Astrocyte of the spinal cord (primary cell): ENCODE results near the gene VANGL1.

ENCODE experiments used
- DNase-seq: peaks from one replicate; pipeline ENCODE4 v3.0.0; 2011; ENCODE audit warnings: low read depth, low spot score
- H3K4me3 ChIP-seq: 2 replicates; pipeline ENCODE4 v1.5.1; 2011; ENCODE audit warnings: low read depth, mild to moderate bottlenecking, low read length, moderate library complexity
- CTCF ChIP-seq: IDR thresholded peaks from 2 replicates; pipeline ENCODE4 v1.5.1; 2012; ENCODE audit warnings: low read depth, mild to moderate bottlenecking, low read length, inconsistent platforms
- in situ Hi-C: cut with HindIII; loops from 2 replicates; pipeline ENCODE4 v1.10.0; 2017; ENCODE audit warnings: low sequenced_read_pairs

The VANGL1 gene

GRCh38 chr1:115643666-115644065, 1.9 kb downstream of the VANGL1 start:
- no peak for DNase-seq
- TF ChIP-seq CTCF: no peak
- in situ Hi-C loops: no loop called here
- H3K4me3 ChIP-seq: no peak overlapping the region

GRCh38 chr1:115644109-115644508, 2.3 kb downstream of the VANGL1 start:
- in situ Hi-C loops: no loop called here
- no peak overlapping the region for H3K4me3 ChIP-seq
- no peak for DNase-seq
- no peak for TF ChIP-seq CTCF

DNA sequence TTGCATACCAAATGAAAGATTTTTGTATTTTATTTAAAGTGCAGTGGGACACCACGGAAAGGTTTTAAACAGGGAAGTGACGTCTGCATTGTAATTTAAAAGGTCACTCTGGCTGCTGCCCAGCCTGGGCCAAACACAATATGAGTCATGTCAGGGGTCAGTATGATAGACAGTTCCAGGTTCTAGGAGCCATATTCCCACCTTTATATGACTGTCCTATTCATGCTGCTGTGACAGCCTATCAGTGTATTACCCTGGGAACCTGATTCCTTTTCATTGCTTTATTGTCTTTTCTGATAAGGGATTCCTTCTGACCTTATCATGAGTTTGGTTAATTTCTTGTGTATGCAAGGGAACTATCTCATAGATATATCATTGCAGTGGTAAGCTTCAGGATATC, 5.3 kb downstream of the VANGL1 start:
- peak; percentile 26 for DNase-seq
- H3K4me3 ChIP-seq: no peak overlapping the region
- in situ Hi-C loops: no loop called here
- TF ChIP-seq CTCF: no peak

DNA sequence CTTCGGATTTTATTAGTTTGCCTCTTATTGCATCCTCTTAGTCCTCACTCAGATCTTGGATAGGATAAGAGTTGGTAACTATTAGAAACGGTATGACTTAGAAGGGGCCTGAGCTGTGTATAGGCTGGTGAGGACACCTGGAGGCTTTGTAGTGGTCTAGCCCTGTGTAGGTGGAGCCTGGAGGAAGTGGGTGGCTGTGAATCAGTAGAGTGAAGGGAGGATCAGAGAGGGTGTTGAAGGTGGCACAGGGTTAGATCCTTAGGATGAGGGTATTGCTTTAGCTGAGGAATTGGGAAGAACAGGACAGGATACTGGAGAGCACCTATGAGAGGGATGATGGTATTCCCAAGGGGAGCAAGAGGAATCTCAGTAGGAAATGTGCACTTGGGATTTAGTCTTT, 5.7 kb downstream of the VANGL1 start:
- no peak overlapping the region for H3K4me3 ChIP-seq
- no peak for DNase-seq
- in situ Hi-C loops: no loop called here
- TF ChIP-seq CTCF: no peak

DNA sequence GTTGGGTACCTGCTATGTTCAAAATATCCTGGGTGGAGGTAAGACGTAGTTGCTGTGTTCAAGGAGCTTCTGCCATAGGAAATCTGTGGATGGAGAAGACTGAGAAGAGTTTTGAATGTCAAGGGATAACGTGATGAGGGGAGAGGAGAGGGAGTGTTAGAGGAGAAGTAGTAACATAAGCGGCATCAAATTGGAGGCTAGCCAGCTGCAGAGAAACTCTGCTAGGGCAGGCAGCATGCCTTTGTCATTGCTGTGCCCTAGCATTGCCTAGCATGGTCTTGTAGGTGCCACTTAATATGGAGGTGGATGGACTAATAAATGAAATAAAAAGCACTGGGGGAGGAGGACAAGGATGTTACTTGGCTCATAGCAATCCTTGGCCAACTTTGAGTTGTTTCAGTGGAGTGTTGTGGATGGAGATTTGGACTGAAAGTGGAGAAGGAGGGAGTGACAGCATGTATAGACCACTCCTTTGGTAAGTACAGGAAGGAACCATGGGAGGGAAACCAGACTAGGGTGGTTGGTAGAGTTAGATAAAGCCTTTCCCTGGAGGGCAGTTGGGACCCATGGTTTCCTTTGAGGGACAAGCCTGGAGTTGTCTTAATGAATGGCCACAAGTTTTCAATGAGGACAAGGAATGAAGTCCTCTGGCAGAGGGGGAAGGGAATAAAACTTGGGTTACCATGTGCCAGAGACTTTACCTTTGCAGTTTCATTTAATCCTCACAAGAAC, 6.3 kb downstream of the VANGL1 start:
- DNase-seq: no peak
- in situ Hi-C loops: no loop called here
- no peak for TF ChIP-seq CTCF
- no peak overlapping the region for H3K4me3 ChIP-seq

DNA sequence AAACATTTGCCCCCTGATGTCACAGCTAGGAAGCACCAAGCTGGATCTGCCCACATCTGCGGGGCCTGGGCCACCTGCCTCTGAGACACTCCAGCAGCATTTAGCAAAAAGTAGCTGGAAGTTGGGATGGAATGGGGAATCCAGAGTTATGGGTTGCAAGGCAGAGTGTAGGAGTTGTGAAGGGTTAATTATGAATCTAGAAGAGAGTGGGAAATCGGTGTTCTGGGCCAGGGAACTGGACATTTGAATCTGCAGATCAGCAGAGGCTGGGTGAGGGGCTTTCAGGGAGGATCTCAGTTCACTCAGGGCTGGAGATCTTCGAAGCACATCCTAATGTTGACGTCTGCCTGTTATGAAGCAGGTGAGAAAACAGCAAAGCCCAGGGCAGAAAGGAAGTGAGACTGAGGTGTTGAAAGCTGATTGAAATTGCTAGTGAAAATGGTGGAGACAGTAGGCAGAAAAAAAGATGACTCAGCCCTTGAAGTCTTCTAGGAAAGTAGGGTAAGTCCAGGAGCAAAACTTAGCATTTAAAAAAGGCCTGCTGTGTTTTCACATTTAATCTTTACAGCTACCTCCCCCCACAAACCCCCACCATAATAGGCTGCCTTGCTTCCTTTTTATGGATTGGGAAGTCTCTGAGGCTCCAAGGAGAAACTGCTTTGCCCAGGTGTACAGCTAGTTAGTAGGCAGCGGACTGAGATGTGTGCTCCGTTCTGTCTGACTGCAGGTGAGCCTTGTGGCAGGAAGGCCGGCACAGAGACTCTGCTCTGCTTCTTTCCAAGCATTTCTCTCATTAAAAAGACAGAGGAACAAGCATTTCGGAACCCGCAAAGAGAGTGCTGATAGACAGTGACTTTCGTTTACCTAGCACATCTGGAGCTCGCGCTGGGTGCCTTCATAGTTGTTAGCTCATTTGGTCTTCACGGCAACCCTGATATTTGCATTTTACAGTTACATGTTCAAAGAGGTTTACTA, 7.2 kb downstream of the VANGL1 start:
- H3K4me3 ChIP-seq: no peak overlapping the region
- DNase-seq: peak; percentile 26

More for the DNA sequence above, 7.2 kb downstream of the VANGL1 start:
- in situ Hi-C loops: no loop called here
- no peak for TF ChIP-seq CTCF
